ENCODE results near the gene DYNLL1. TPM values are rescaled to one million over a fixed set of nuclear protein-coding genes. Genes with fewer than 3 reads are reported as not detected.

DYNLL1 gene
- total and polyA plus RNA-seq, 2 of the 4 experiments (the other 2 are of a cell fraction) = 663 to 696 TPM

DNA sequence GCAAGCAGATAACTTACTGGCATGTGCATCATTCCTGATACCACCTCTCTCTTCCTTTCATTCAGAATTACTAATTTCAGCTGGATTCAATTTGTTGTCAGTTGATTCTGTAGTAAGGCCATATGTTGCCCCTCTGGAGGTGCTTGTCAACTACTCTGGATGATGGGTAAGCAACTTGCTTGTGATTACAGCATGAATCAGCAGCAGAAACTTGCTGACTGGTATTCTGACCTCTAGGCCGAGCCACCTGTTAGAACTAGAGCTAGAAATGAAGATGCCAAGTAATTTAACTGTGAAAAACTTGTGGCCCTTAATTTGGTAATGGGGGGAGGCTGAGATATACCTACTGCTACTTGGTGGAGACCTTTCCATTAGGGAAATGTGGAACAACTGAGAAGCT lies 43.4 kb downstream of the DYNLL1 start:
- no peaks in the 10 kb centered on the region for H3K9me3 ChIP-seq (ENCODE audit: control insufficient read depth, insufficient read depth, low read length)
- no peak overlapping the region for H2AK5ac ChIP-seq (ENCODE audit: low read depth, low read length)
- TF ChIP-seq NFE2L2 (IDR thresholded peaks at IDR 0.05; ENCODE audit: low read depth, low read length) (no peak), MAFK (IDR thresholded peaks at IDR 0.05; ENCODE audit: low read depth, low read length) (peak; percentile 66)
- intact Hi-C loops (cut with micrococcal nuclease) = no loop called here
- dilution Hi-C loops (cut with HindIII; ENCODE audit: low sequenced_read_pairs, unreplicated experiment) = no loop called here
- no peak overlapping the region for H3K23ac ChIP-seq (ENCODE audit: low read depth, low read length)
- no TSS peak for BruUV-seq (replicated peaks)
- DNase-seq (peak; percentile 55), ATAC-seq (ENCODE audit: low read depth) (peak; percentile 6; the same call in 1 of the 2 replicates)
- H2BK5ac ChIP-seq (ENCODE audit: low read depth, low read length, poor library complexity, severe bottlenecking) = no peak overlapping the region
- no peak overlapping the region for H3K14ac ChIP-seq (replicated peaks; ENCODE audit: low read depth, low read length)
- H3K4ac ChIP-seq (ENCODE audit: low read depth, low read length) = no peak overlapping the region
- H4K20me1 ChIP-seq (ENCODE audit: insufficient read depth, low read length) = peaks cover 91% of the 10 kb centered on the region
- no peak overlapping the region for H3K4me3 ChIP-seq (ENCODE audit: insufficient read depth, low read depth, low read length)
- CTCF ChIA-PET = no interaction called here
- H2BK15ac ChIP-seq (ENCODE audit: low read depth, low read length) = no peak overlapping the region
- peaks cover 13 to 80% of the 10 kb centered on the region in 2 experiments for H3K79me1 ChIP-seq (ENCODE audit: low read depth in 1 of 2, low read length in 2 of 2)
- H3K56ac ChIP-seq (ENCODE audit: extremely low read depth, insufficient read depth, low read length) = no peak overlapping the region
- peaks cover 26% of the 10 kb centered on the region for H3K9me1 ChIP-seq (ENCODE audit: insufficient read depth, low read length)
- H3K18ac ChIP-seq (ENCODE audit: low read depth, low read length) = no peak overlapping the region
- no peak overlapping the region for H4K5ac ChIP-seq (ENCODE audit: low read depth, low read length)
- POLR2A ChIA-PET (ENCODE audit: unreplicated experiment) = interaction anchor here (0.6 kb wide), 1 partner anchor 20 kb away, joined by 5 read pairs; no protein-coding TSS in a partner anchor
- H3K4me1 ChIP-seq (ENCODE audit: control insufficient read depth, insufficient read depth, low read length) = peaks cover 9% of the 10 kb centered on the region; the same call in 1 of the 2 replicates
- WGBS, 2 experiments (ENCODE audit: extremely low coverage in 2 of 2, insufficient read length in 1 of 2) = no CpG with 5 or more reads among the region's 1 CpG
- H4K91ac ChIP-seq (ENCODE audit: insufficient read depth, low read depth, low read length) = no peak overlapping the region
- H2AFZ ChIP-seq (replicated peaks; ENCODE audit: low read length, poor library complexity) = no peak overlapping the region
- no peaks in the 10 kb centered on the region for H3K27me3 ChIP-seq (ENCODE audit: control insufficient read depth, insufficient read depth, low read length)
- H3K36me3 ChIP-seq (ENCODE audit: control insufficient read depth, insufficient read depth, low read length) = peaks cover 6% of the 10 kb centered on the region
- H2AK9ac ChIP-seq (replicated peaks; ENCODE audit: low read depth, low read length, poor library complexity) = no peak overlapping the region
- no peak overlapping the region for H2BK20ac ChIP-seq (ENCODE audit: low read depth, low read length)
- no peak overlapping the region for H4K8ac ChIP-seq (ENCODE audit: low read depth in 2 of 2, low read length in 2 of 2)
- in situ Hi-C loops (cut with MboI; ENCODE audit: low sequenced_read_pairs) = no loop called here
- H3K4me2 ChIP-seq (ENCODE audit: low read depth, low read length) = no peak overlapping the region
- no peak overlapping the region for H3K9ac ChIP-seq (ENCODE audit: low read depth, low read length)
- no peak overlapping the region for H3K27ac ChIP-seq (ENCODE audit: insufficient read depth, low read length)
- H2BK120ac ChIP-seq (ENCODE audit: low read depth, low read length) = no peak overlapping the region

All from IMR-90 (cell line).